ENCODE data around the gene SUSD1.

DNA sequence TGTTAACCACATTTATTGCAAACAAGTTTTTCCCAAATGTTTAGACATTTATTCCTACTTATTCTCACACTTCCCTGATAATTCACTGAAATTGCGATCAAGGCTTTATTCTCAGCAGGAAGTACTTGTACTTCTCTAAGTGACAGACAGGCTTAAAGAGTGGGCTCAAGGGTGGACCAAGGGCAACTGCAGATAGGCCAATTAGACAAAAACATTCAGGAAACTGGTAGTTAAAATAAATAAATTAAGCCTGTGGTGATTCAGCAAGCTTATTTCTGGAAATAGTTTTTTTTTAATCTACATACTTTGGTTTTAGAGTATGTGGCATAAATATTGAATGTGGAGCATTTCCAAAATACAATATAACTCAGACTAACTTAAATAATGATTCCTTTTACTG, 142.4 kb downstream of the SUSD1 start:
- TF ChIP-seq, protein P1, sequence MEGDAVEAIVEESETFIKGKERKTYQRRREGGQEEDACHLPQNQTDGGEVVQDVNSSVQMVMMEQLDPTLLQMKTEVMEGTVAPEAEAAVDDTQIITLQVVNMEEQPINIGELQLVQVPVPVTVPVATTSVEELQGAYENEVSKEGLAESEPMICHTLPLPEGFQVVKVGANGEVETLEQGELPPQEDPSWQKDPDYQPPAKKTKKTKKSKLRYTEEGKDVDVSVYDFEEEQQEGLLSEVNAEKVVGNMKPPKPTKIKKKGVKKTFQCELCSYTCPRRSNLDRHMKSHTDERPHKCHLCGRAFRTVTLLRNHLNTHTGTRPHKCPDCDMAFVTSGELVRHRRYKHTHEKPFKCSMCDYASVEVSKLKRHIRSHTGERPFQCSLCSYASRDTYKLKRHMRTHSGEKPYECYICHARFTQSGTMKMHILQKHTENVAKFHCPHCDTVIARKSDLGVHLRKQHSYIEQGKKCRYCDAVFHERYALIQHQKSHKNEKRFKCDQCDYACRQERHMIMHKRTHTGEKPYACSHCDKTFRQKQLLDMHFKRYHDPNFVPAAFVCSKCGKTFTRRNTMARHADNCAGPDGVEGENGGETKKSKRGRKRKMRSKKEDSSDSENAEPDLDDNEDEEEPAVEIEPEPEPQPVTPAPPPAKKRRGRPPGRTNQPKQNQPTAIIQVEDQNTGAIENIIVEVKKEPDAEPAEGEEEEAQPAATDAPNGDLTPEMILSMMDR (IDR thresholded peaks at IDR 0.05): no peak
- no peak for TF ChIP-seq POLR2A (IDR thresholded peaks at IDR 0.05)
